Measurements from ENCODE around the gene NPB.
A peak's percentile ranks its signal among the peaks of the same experiment; 100 is the strongest.

The NPB gene

GRCh38 chr17:81900181-81900820 lies 1.7 kb upstream of the NPB start:
- no peak for DNase-seq

GRCh38 chr17:81901167-81902022 lies 643 bp upstream of the NPB start:
- DNase-seq = no peak

GRCh38 chr17:81902653-81903414 lies 796 bp downstream of the NPB start:
- no peak for DNase-seq

GRCh38 chr17:81903415-81903831 lies 1.4 kb downstream of the NPB start:
- no peak for DNase-seq

GRCh38 chr17:81903896-81904599 lies 2.0 kb downstream of the NPB start:
- peak; percentile 8 for DNase-seq

- no peak for DNase-seq
These were observed 2.8 kb downstream of the NPB start for GRCh38 chr17:81904600-81905423.

- DNase-seq = no peak
These were observed 3.4 kb downstream of the NPB start for GRCh38 chr17:81905424-81905875.

- no peak for DNase-seq
These were observed 4.0 kb downstream of the NPB start for GRCh38 chr17:81905993-81906392.

- DNase-seq = no peak
These were observed 4.6 kb downstream of the NPB start for GRCh38 chr17:81906476-81907218.

- no peak for DNase-seq
These were observed 5.4 kb downstream of the NPB start for GRCh38 chr17:81907219-81908145.

GRCh38 chr17:81908793-81909192 lies 6.8 kb downstream of the NPB start:
- DNase-seq = no peak

GRCh38 chr17:81909231-81909630 lies 7.2 kb downstream of the NPB start:
- no peak for DNase-seq

GRCh38 chr17:81909966-81910839 lies 8.2 kb downstream of the NPB start:
- no peak for DNase-seq

- DNase-seq = no peak
These were observed 8.8 kb downstream of the NPB start for GRCh38 chr17:81910840-81911276.

- peak; percentile 70 for DNase-seq
These were observed 9.4 kb downstream of the NPB start, which contains the start of gene PCYT2 for GRCh38 chr17:81911277-81911961. TSS of gene PCYT2 (minus strand) at chr17:81911399. CDS start at chr17:81911355, 44 bp downstream.

GRCh38 chr17:81911969-81912368 lies 9.9 kb downstream of the NPB start:
- no peak for DNase-seq

GRCh38 chr17:81912441-81913309 lies 10.6 kb downstream of the NPB start:
- DNase-seq = no peak

Measured in MV-4-11 (cell line).